Neuronal stem cell (in vitro differentiated cells): ENCODE results near the gene CPNE5.

Experiments
- DNase-seq: peaks from one replicate; pipeline ENCODE4 v3.0.0-alpha.2; 2013; ENCODE audit warnings: low spot score
- H2AFZ ChIP-seq: one replicate; pipeline ENCODE4 v1.6.1; 2013; ENCODE audit warnings: mild to moderate bottlenecking, low read length, inconsistent platforms
- H2AK5ac ChIP-seq: 2 replicates; pipeline ENCODE4 v1.6.1; 2013; ENCODE audit warnings: low read depth, mild to moderate bottlenecking, inconsistent platforms, low read length, moderate library complexity, mixed read lengths
- H2BK120ac ChIP-seq: 2 replicates; pipeline ENCODE4 v1.6.1; 2013; ENCODE audit warnings: low read depth, mild to moderate bottlenecking, inconsistent platforms, low read length, moderate library complexity, mixed read lengths
- H2BK12ac ChIP-seq: one replicate; pipeline ENCODE4 v1.6.1; 2013; ENCODE audit warnings: low read length, inconsistent platforms
- H2BK15ac ChIP-seq: 2 replicates; pipeline ENCODE4 v1.6.1; 2013; ENCODE audit warnings: mild to moderate bottlenecking, low read length, inconsistent platforms, mixed read lengths
- H2BK5ac ChIP-seq: one replicate; pipeline ENCODE4 v1.6.1; 2013; ENCODE audit warnings: inconsistent platforms, mild to moderate bottlenecking, low read length, moderate library complexity
- H3K14ac ChIP-seq: one replicate; pipeline ENCODE4 v1.6.1; 2013; ENCODE audit warnings: low read length, inconsistent platforms
- H3K18ac ChIP-seq: 2 replicates; pipeline ENCODE4 v1.6.1; 2013; ENCODE audit warnings: low read length, inconsistent platforms
- H3K23ac ChIP-seq: 2 replicates; pipeline ENCODE4 v1.6.1; 2013; ENCODE audit warnings: low read depth, mild to moderate bottlenecking, mixed read lengths, low read length, inconsistent platforms; ENCODE audit not compliant: poor library complexity
- H3K27ac ChIP-seq: replicated peaks from 3 replicates; pipeline ENCODE4 v1.5.1; 2013; ENCODE audit warnings: low read length, inconsistent platforms
- H3K27me3 ChIP-seq, 3 experiments: 2 replicates each; pipeline ENCODE4 v1.6.1; 2013; ENCODE audit warnings: low read length in 3 of 3, mild to moderate bottlenecking in 2 of 3, inconsistent platforms in 1 of 3, low read depth in 1 of 3, mixed read lengths in 1 of 3, moderate library complexity in 1 of 3; ENCODE audit not compliant: control insufficient read depth in 3 of 3, insufficient read depth in 3 of 3
- H3K36me3 ChIP-seq, 2 donors: replicated peaks in 1 of 2; 2 replicates each; pipeline ENCODE4 v1.6.1; 2013; ENCODE audit warnings: low read length in 2 of 2; ENCODE audit not compliant: control insufficient read depth in 2 of 2, insufficient read depth in 2 of 2
- H3K4ac ChIP-seq: 2 replicates; pipeline ENCODE4 v1.6.1; 2013; ENCODE audit warnings: inconsistent platforms, mild to moderate bottlenecking, low read length, moderate library complexity
- H3K4me1 ChIP-seq, 2 donors: 1 replicate in 1 of 2; 2 replicates in 1 of 2; pipeline ENCODE4 v1.6.1; 2013; ENCODE audit warnings: low read length in 2 of 2, low read depth in 1 of 2; ENCODE audit not compliant: control insufficient read depth in 2 of 2, insufficient read depth in 1 of 2
- H3K4me2 ChIP-seq: one replicate; pipeline ENCODE4 v1.6.1; 2013; ENCODE audit warnings: mild to moderate bottlenecking, low read length, inconsistent platforms; ENCODE audit not compliant: insufficient read depth, poor library complexity, severe bottlenecking
- H3K4me3 ChIP-seq, 2 donors: 2 replicates each; pipeline ENCODE4 v1.5.1; 2013; ENCODE audit warnings: low read length in 2 of 2, mild to moderate bottlenecking in 2 of 2, inconsistent platforms in 1 of 2, moderate library complexity in 1 of 2
- H3K79me1 ChIP-seq: one replicate; pipeline ENCODE4 v1.6.1; 2013; ENCODE audit warnings: low read depth, mild to moderate bottlenecking, inconsistent platforms, low read length, moderate library complexity
- H3K9ac ChIP-seq: one replicate; pipeline ENCODE4 v1.6.1; 2013; ENCODE audit warnings: mild to moderate bottlenecking, low read depth, low read length, inconsistent platforms; ENCODE audit not compliant: poor library complexity
- H3K9me3 ChIP-seq, 2 donors: replicated peaks in 1 of 2; 2 replicates each; pipeline versions ENCODE3 to v1.6.1; 2013; ENCODE audit warnings: low read length in 2 of 2, mild to moderate bottlenecking in 2 of 2, inconsistent platforms in 1 of 2, low read depth in 1 of 2, mixed read lengths in 1 of 2, moderate library complexity in 1 of 2; ENCODE audit not compliant: control insufficient read depth in 2 of 2, insufficient read depth in 1 of 2
- H4K8ac ChIP-seq: one replicate; pipeline ENCODE4 v1.6.1; 2013; ENCODE audit warnings: low read depth, mild to moderate bottlenecking, inconsistent platforms, low read length, moderate library complexity
- H4K91ac ChIP-seq: one replicate; pipeline ENCODE4 v1.6.1; 2013; ENCODE audit warnings: low read length, low read depth, mild to moderate bottlenecking, inconsistent platforms; ENCODE audit not compliant: poor library complexity
- WGBS, 2 donors: extraction: QIAGEN DNeasy Blood & Tissue Kit; methylation state at CpG; one replicate each; pipeline ENCODE4 v1.1.7; 2013; ENCODE audit warnings: missing lambda C conversion rate in 2 of 2, mixed read lengths in 1 of 2; ENCODE audit not compliant: insufficient read length in 2 of 2, insufficient replicate concordance in 1 of 2; ENCODE audit errors: extremely low coverage in 2 of 2; 5-methylcytosine and 5-hydroxymethylcytosine counted together

Gene CPNE5

DNA sequence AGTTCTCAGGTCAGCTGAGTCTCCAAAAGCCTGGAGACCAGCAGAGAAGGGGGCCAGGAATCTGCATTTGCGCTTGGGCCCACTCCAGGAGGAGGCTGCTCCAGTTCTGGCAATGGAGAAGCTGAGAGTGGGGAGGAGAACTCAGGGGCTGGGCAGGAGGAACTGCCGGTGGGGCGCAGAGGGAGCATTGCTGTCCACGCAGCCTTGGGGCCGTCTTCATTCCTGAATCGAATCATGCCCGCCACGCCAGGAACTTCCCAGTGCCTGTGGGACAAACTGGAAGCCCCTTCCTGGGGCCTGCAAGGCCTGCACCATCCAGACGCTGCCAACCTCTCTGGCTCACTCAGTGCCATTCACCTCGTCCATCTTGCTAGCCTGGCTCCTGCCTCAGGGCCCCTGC, 124.7 kb downstream of the CPNE5 start:
- WGBS, 2 donors = no CpG with 5 or more reads among the region's 10 CpGs

DNA sequence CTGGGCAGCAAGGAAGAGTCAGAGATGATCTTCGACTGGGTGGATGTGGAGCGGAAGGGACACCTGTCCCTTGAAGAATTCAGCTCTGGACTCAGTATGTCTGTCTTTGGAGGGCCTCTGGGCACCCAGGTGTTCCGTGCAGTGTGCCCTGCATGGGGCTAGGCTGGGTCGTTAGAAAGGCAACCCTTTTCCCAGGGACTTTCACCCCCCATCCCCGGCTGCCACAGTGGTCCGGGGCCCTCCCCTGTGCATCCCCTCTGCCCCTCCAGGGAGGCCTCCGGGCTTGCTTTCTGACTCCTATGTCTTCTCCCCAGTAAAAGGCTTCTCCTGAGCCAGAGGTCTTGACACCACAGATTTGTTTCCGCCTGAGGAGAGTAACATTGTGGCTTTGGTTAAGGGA, 125.4 kb downstream of the CPNE5 start:
- no peak overlapping the region for H3K4me2 ChIP-seq
- no peak overlapping the region for H2BK120ac ChIP-seq
- H3K9me3 ChIP-seq = no peaks in the 10 kb centered on the region
- no peak overlapping the region for H2BK5ac ChIP-seq
- no peak overlapping the region for H3K18ac ChIP-seq
- no CpG with 5 or more reads among the region's 8 CpGs for WGBS, 2 donors
- H3K36me3 ChIP-seq = no peaks in the 10 kb centered on the region
- no peak overlapping the region for H4K8ac ChIP-seq
- no peak overlapping the region for H3K9ac ChIP-seq
- no peak overlapping the region for H2BK12ac ChIP-seq
- H3K27me3 ChIP-seq = peaks cover 0 to 23% (median 0%) of the 10 kb centered on the region in 3 experiments
- no peak overlapping the region for H2BK15ac ChIP-seq
- no peak overlapping the region for H3K14ac ChIP-seq
- no peak for DNase-seq
- H3K4ac ChIP-seq = no peak overlapping the region
- H3K4me1 ChIP-seq = no peaks in the 10 kb centered on the region
- no peak overlapping the region for H2AFZ ChIP-seq
- no peak overlapping the region for H3K27ac ChIP-seq
- no peak overlapping the region for H2AK5ac ChIP-seq
- H3K79me1 ChIP-seq = no peaks in the 10 kb centered on the region
- no peak overlapping the region for H3K4me3 ChIP-seq
- H4K91ac ChIP-seq = no peak overlapping the region
- H3K23ac ChIP-seq = no peak overlapping the region

More for the DNA sequence above, 124.7 kb downstream of the CPNE5 start:
- Histone ChIP-seq H2AFZ (no peak overlapping the region), H2BK120ac (no peak overlapping the region), H3K79me1 (no peaks in the 10 kb centered on the region), H2BK5ac (no peak overlapping the region), H3K14ac (no peak overlapping the region), H3K4me2 (no peak overlapping the region), H4K8ac (no peak overlapping the region), H3K4ac (no peak overlapping the region), H3K27me3 (peaks cover 0 to 29% (median 0%) of the 10 kb centered on the region in 3 experiments), H4K91ac (no peak overlapping the region), H3K36me3 (no peaks in the 10 kb centered on the region), H2AK5ac (peak overlapping the region; percentile 51), H3K27ac (no peak overlapping the region), H2BK12ac (no peak overlapping the region), H3K4me1 (no peaks in the 10 kb centered on the region), H3K23ac (peak overlapping the region; percentile 25), H2BK15ac (no peak overlapping the region), H3K9ac (no peak overlapping the region), H3K4me3 (no peak overlapping the region), H3K9me3 (no peaks in the 10 kb centered on the region), H3K18ac (no peak overlapping the region)
- DNase-seq = no peak

DNA sequence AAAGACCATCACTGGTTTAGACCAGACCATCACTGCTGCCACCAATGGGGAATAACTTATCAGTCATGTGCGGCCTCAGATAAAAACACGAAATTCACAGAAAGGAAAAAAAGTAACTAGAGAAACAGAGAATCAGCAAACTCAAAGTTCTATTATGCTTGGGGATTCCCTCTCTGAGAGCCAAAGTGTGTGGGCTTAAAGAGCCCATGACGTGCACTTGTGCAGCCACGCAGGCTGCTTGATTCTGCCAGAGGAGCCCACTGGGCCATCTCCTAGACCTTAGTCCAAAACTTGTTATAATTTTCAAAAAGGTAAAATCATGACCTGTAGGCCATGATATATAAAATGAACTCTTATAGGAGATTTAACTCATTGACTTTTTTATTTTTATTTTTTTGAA, 126.4 kb downstream of the CPNE5 start:
- Histone ChIP-seq H2BK5ac (no peak overlapping the region), H3K4me3 (no peak overlapping the region), H3K18ac (no peak overlapping the region), H3K14ac (no peak overlapping the region), H2BK120ac (no peak overlapping the region), H3K23ac (no peak overlapping the region), H2AFZ (no peak overlapping the region), H3K4ac (no peak overlapping the region), H3K4me1 (no peaks in the 10 kb centered on the region), H3K36me3 (no peaks in the 10 kb centered on the region), H3K9me3 (no peaks in the 10 kb centered on the region), H3K79me1 (no peaks in the 10 kb centered on the region), H2AK5ac (no peak overlapping the region), H3K9ac (no peak overlapping the region), H3K4me2 (no peak overlapping the region), H4K91ac (no peak overlapping the region), H3K27ac (no peak overlapping the region), H4K8ac (no peak overlapping the region), H3K27me3 (peaks cover 0 to 15% (median 0%) of the 10 kb centered on the region in 3 experiments), H2BK12ac (no peak overlapping the region), H2BK15ac (no peak overlapping the region)
- WGBS, 2 donors = no CpG with 5 or more reads among the region's 4 CpGs
- DNase-seq = no peak

DNA sequence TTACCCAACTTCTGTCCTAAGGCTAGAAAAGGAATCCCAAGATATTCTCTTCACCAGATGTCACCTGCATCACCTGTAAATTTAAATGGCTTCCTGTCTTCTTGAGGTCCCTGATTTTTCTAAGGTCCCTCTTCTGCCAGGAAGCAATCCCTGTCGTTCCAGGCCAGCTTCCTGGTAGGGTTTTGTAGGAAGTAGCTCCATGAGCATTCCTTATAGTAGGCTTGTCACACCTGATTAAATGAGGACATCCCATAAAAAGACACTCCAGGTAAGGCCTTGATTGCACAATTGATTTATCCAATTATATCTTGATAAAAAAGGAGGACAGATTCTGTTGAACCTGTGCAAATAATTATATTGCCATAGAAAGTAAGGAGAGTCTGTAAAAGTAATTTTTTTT, 132.9 kb downstream of the CPNE5 start:
- Histone ChIP-seq H3K4me3 (no peak overlapping the region), H3K4ac (no peak overlapping the region), H4K8ac (no peak overlapping the region), H2AK5ac (no peak overlapping the region), H3K9ac (no peak overlapping the region), H3K4me1 (no peaks in the 10 kb centered on the region), H3K36me3 (no peaks in the 10 kb centered on the region), H4K91ac (no peak overlapping the region), H3K18ac (no peak overlapping the region), H3K23ac (no peak overlapping the region), H2BK15ac (no peak overlapping the region), H2BK120ac (no peak overlapping the region), H2BK5ac (no peak overlapping the region), H3K9me3 (no peaks in the 10 kb centered on the region), H3K4me2 (no peak overlapping the region), H3K14ac (no peak overlapping the region), H3K27me3 (peaks cover 0 to 39% (median 0%) of the 10 kb centered on the region in 3 experiments), H2BK12ac (no peak overlapping the region), H3K79me1 (no peaks in the 10 kb centered on the region), H2AFZ (no peak overlapping the region), H3K27ac (no peak overlapping the region)
- WGBS, 2 donors = no CpG with 5 or more reads among the region's 1 CpG
- DNase-seq = no peak
